ENCODE data around the gene KRTAP10-6.

GRCh38 chr21:44626673-44627143 is 34.4 kb upstream of the KRTAP10-6 start, which contains the start of gene KRTAP10-9:
- TF ChIP-seq, protein P1, sequence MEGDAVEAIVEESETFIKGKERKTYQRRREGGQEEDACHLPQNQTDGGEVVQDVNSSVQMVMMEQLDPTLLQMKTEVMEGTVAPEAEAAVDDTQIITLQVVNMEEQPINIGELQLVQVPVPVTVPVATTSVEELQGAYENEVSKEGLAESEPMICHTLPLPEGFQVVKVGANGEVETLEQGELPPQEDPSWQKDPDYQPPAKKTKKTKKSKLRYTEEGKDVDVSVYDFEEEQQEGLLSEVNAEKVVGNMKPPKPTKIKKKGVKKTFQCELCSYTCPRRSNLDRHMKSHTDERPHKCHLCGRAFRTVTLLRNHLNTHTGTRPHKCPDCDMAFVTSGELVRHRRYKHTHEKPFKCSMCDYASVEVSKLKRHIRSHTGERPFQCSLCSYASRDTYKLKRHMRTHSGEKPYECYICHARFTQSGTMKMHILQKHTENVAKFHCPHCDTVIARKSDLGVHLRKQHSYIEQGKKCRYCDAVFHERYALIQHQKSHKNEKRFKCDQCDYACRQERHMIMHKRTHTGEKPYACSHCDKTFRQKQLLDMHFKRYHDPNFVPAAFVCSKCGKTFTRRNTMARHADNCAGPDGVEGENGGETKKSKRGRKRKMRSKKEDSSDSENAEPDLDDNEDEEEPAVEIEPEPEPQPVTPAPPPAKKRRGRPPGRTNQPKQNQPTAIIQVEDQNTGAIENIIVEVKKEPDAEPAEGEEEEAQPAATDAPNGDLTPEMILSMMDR (IDR thresholded peaks at IDR 0.05): no peak
- no peak for TF ChIP-seq FOXS1 (CRISPR knock-in tag; IDR thresholded peaks at IDR 0.05)
